ENCODE data around the gene SLC30A7. TPM values are rescaled to one million over a fixed set of nuclear protein-coding genes. Genes with fewer than 3 reads are reported as not detected.

SLC30A7 gene
- total and polyA plus RNA-seq, 2 of the 13 experiments (the other 11 are each of a cell fraction or from before 2014, with no cell fraction given): 8.3 to 40.8 TPM

DNA sequence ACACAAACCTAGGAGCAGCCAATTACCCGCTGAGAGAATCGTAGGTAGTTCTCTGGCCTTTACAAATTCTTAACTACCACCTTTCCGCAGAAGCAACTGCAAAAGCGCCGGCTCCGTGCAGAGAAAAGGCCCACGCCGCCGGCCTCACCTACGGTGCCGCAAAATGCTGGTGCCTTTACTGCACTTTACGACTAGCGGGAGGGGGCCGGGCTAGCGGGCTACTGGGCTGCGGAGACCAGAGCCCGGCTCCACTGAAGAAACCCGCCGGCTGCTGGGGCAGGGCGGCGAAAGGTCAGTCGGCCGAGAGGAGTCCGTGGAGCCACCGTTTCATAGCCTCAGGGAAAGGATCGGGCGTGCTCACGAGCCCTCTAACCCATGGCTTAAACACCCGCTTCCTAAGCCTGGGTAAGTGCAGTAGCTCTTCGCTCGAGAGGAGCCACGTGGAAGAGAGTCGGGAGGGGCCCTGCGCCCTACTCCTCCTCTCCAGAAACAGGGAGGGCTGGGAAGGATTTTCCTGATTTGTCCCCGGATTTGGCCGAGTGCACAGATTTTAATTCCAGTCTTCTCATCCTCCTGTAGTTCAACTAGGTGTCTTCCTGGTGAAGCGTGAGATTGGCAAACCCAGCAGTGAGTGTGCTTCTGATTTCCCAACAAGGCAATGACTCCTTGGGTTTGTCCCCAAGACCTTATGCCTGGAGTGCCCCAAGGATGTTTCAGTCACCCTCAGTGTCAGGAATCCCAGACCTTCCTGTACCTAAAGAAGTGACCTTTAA, 130.0 kb downstream of the SLC30A7 start, which contains the start of gene DPH5 (continued):
- TF ChIP-seq HNF4G (IDR thresholded peaks at IDR 0.05; ENCODE audit: borderline replicate concordance, low read depth, low read length): peak; percentile 29; the same call in 1 of the 2 replicates
- 0 out of 2 replicates have a peak, but pooled peaks have one; percentile 55 for TF ChIP-seq HNF4G (CRISPR knock-in tag; IDR thresholded peaks at IDR 0.05; ENCODE audit: borderline replicate concordance, low read depth)
- TF ChIP-seq, protein P1, sequence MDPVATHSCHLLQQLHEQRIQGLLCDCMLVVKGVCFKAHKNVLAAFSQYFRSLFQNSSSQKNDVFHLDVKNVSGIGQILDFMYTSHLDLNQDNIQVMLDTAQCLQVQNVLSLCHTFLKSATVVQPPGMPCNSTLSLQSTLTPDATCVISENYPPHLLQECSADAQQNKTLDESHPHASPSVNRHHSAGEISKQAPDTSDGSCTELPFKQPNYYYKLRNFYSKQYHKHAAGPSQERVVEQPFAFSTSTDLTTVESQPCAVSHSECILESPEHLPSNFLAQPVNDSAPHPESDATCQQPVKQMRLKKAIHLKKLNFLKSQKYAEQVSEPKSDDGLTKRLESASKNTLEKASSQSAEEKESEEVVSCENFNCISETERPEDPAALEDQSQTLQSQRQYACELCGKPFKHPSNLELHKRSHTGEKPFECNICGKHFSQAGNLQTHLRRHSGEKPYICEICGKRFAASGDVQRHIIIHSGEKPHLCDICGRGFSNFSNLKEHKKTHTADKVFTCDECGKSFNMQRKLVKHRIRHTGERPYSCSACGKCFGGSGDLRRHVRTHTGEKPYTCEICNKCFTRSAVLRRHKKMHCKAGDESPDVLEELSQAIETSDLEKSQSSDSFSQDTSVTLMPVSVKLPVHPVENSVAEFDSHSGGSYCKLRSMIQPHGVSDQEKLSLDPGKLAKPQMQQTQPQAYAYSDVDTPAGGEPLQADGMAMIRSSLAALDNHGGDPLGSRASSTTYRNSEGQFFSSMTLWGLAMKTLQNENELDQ (CRISPR knock-in tag; IDR thresholded peaks at IDR 0.05; ENCODE audit: borderline replicate concordance): no peak
- TF ChIP-seq HOXA3 (CRISPR knock-in tag; IDR thresholded peaks at IDR 0.05): peak; percentile 58; the same call in 1 of the 2 replicates
- no peak; the same call in 1 of the 2 replicates for TF ChIP-seq SIN3B (IDR thresholded peaks at IDR 0.05; ENCODE audit: low read length)
- TF ChIP-seq ZNF768 (CRISPR knock-in tag; IDR thresholded peaks at IDR 0.05): peak; percentile 72; the same call in 1 of the 2 replicates
- TF ChIP-seq, protein P2, sequence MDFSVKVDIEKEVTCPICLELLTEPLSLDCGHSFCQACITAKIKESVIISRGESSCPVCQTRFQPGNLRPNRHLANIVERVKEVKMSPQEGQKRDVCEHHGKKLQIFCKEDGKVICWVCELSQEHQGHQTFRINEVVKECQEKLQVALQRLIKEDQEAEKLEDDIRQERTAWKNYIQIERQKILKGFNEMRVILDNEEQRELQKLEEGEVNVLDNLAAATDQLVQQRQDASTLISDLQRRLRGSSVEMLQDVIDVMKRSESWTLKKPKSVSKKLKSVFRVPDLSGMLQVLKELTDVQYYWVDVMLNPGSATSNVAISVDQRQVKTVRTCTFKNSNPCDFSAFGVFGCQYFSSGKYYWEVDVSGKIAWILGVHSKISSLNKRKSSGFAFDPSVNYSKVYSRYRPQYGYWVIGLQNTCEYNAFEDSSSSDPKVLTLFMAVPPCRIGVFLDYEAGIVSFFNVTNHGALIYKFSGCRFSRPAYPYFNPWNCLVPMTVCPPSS (IDR thresholded peaks at IDR 0.05): no peak
- TF ChIP-seq, protein P3, sequence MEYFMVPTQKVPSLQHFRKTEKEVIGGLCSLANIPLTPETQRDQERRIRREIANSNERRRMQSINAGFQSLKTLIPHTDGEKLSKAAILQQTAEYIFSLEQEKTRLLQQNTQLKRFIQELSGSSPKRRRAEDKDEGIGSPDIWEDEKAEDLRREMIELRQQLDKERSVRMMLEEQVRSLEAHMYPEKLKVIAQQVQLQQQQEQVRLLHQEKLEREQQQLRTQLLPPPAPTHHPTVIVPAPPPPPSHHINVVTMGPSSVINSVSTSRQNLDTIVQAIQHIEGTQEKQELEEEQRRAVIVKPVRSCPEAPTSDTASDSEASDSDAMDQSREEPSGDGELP (IDR thresholded peaks at IDR 0.05; ENCODE audit: borderline replicate concordance, low read depth): no peak
- peak; percentile 47 for TF ChIP-seq GATAD2A (CRISPR knock-in tag; IDR thresholded peaks at IDR 0.05)
- TF ChIP-seq MZF1 (CRISPR knock-in tag; IDR thresholded peaks at IDR 0.05; ENCODE audit: borderline replicate concordance): no peak
- no peak for TF ChIP-seq RFX1 (IDR thresholded peaks at IDR 0.05)
- TF ChIP-seq, protein P4, sequence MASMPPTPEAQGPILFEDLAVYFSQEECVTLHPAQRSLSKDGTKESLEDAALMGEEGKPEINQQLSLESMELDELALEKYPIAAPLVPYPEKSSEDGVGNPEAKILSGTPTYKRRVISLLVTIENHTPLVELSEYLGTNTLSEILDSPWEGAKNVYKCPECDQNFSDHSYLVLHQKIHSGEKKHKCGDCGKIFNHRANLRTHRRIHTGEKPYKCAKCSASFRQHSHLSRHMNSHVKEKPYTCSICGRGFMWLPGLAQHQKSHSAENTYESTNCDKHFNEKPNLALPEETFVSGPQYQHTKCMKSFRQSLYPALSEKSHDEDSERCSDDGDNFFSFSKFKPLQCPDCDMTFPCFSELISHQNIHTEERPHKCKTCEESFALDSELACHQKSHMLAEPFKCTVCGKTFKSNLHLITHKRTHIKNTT (CRISPR knock-in tag; IDR thresholded peaks at IDR 0.05): no peak
- no peak for TF ChIP-seq ZNF746 (CRISPR knock-in tag; IDR thresholded peaks at IDR 0.05)
- peak; percentile 28; the same call in 1 of the 2 replicates for TF ChIP-seq KDM4B (CRISPR knock-in tag; IDR thresholded peaks at IDR 0.05)
- peak; percentile 56 for TF ChIP-seq ZNF124 (CRISPR knock-in tag; IDR thresholded peaks at IDR 0.05)
- TF ChIP-seq POGZ (CRISPR knock-in tag; IDR thresholded peaks at IDR 0.05): peak; percentile 66; the same call in 1 of the 2 replicates
- peak; percentile 90 for TF ChIP-seq TAF1 (CRISPR knock-in tag; IDR thresholded peaks at IDR 0.05)
- TF ChIP-seq ZNF713 (CRISPR knock-in tag; IDR thresholded peaks at IDR 0.05): no peak
- peak; percentile 67; the same call in 1 of the 2 replicates for TF ChIP-seq ARHGAP35 (CRISPR knock-in tag; IDR thresholded peaks at IDR 0.05; ENCODE audit: borderline replicate concordance)
- TF ChIP-seq, protein P5, sequence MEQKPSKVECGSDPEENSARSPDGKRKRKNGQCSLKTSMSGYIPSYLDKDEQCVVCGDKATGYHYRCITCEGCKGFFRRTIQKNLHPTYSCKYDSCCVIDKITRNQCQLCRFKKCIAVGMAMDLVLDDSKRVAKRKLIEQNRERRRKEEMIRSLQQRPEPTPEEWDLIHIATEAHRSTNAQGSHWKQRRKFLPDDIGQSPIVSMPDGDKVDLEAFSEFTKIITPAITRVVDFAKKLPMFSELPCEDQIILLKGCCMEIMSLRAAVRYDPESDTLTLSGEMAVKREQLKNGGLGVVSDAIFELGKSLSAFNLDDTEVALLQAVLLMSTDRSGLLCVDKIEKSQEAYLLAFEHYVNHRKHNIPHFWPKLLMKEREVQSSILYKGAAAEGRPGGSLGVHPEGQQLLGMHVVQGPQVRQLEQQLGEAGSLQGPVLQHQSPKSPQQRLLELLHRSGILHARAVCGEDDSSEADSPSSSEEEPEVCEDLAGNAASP (CRISPR knock-in tag; IDR thresholded peaks at IDR 0.05; ENCODE audit: borderline replicate concordance): peak; percentile 56
- TF ChIP-seq SP140L (CRISPR knock-in tag; IDR thresholded peaks at IDR 0.05; ENCODE audit: borderline replicate concordance): no peak
- no peak for TF ChIP-seq ZNF253 (CRISPR knock-in tag; IDR thresholded peaks at IDR 0.05; ENCODE audit: borderline replicate concordance)
- TF ChIP-seq JDP2 (CRISPR knock-in tag; IDR thresholded peaks at IDR 0.05; ENCODE audit: borderline replicate concordance): no peak; the same call in 1 of the 2 replicates
